ENCODE data around the gene DSTYK. TPM values are rescaled to one million over a fixed set of nuclear protein-coding genes. Genes with fewer than 3 reads are reported as not detected.

Gene DSTYK
- total RNA-seq, 1 donor from 2014 or later, result 12.7 TPM

- Histone ChIP-seq H3K27ac (no peak overlapping the region), H3K4me3 (no peak overlapping the region), H3K27me3 (no peaks in the 10 kb centered on the region), H3K9me3 (no peaks in the 10 kb centered on the region), H3K36me3 (no peaks in the 10 kb centered on the region), H3K4me1 (peaks cover 13% of the 10 kb centered on the region)
- intact Hi-C loops (cut with DNase I), result no loop called here
- no peak for ATAC-seq
- no peak for TF ChIP-seq CTCF (IDR thresholded peaks at IDR 0.05)
- no peak for DNase-seq
Observed at GRCh38 chr1:205208811-205209210, 2.7 kb downstream of the DSTYK start.

- Histone ChIP-seq H3K36me3 (no peaks in the 10 kb centered on the region), H3K27ac (no peak overlapping the region), H3K4me1 (peaks cover 4% of the 10 kb centered on the region), H3K4me3 (no peak overlapping the region), H3K9me3 (no peaks in the 10 kb centered on the region), H3K27me3 (no peaks in the 10 kb centered on the region)
- TF ChIP-seq CTCF (IDR thresholded peaks at IDR 0.05), result no peak
- intact Hi-C loops (cut with DNase I), result no loop called here
- no peak for DNase-seq
- no peak for ATAC-seq
Observed at GRCh38 chr1:205205055-205205454, 6.4 kb downstream of the DSTYK start.

GRCh38 chr1:205204552-205204951, 7.0 kb downstream of the DSTYK start:
- Histone ChIP-seq H3K27me3 (no peaks in the 10 kb centered on the region), H3K27ac (no peak overlapping the region), H3K9me3 (no peaks in the 10 kb centered on the region), H3K36me3 (no peaks in the 10 kb centered on the region), H3K4me3 (no peak overlapping the region), H3K4me1 (no peaks in the 10 kb centered on the region)
- TF ChIP-seq CTCF (IDR thresholded peaks at IDR 0.05), result no peak
- intact Hi-C loops (cut with DNase I), result no loop called here
- DNase-seq (no peak), ATAC-seq (no peak)

- no peaks in the 10 kb centered on the region for H3K4me1 ChIP-seq
- H3K27ac ChIP-seq, result no peak overlapping the region
- no peak for ATAC-seq
- no peaks in the 10 kb centered on the region for H3K9me3 ChIP-seq
- no peak for TF ChIP-seq CTCF (IDR thresholded peaks at IDR 0.05)
- no peaks in the 10 kb centered on the region for H3K27me3 ChIP-seq
- no peak for DNase-seq
- intact Hi-C loops (cut with DNase I), result no loop called here
- H3K36me3 ChIP-seq, result no peaks in the 10 kb centered on the region
- no peak overlapping the region for H3K4me3 ChIP-seq
Observed at GRCh38 chr1:205199931-205200299, 11.6 kb downstream of the DSTYK start.

GRCh38 chr1:205199090-205199930, 12.2 kb downstream of the DSTYK start:
- intact Hi-C loops (cut with DNase I), result no loop called here
- DNase-seq (no peak), ATAC-seq (no peak)
- Histone ChIP-seq H3K36me3 (no peaks in the 10 kb centered on the region), H3K27me3 (no peaks in the 10 kb centered on the region), H3K4me1 (no peaks in the 10 kb centered on the region), H3K27ac (no peak overlapping the region), H3K4me3 (no peak overlapping the region), H3K9me3 (no peaks in the 10 kb centered on the region)
- no peak for TF ChIP-seq CTCF (IDR thresholded peaks at IDR 0.05)

Measured in upper lobe of right lung (tissue), 1 donor.